Neural cell (in vitro differentiated cells): ENCODE data around the gene SPATS2L. TPM values are rescaled to one million over a fixed set of nuclear protein-coding genes. Genes with fewer than 3 reads are reported as not detected.

Source experiments
- H2AFZ ChIP-seq: fragments of 200-600, 300-800 bp; sonication (generic), shearing (Covaris generic); 2 replicates; pipeline ENCODE4 v1.6.0; 2014; ENCODE audit warnings: low read depth, mild to moderate bottlenecking, antibody characterized with exemption, low read length, moderate library complexity
- H3F3A ChIP-seq: fragments of 200-600 bp; shearing (Covaris generic); 2 replicates; pipeline ENCODE4 v1.6.1; 2016; ENCODE audit warnings: mild to moderate bottlenecking, moderate library complexity, mixed read lengths, antibody characterized with exemption, low read length; ENCODE audit not compliant: insufficient read depth, poor library complexity, severe bottlenecking
- H3K27ac ChIP-seq: fragments of 200-600, 300-800 bp; sonication (generic), shearing (Covaris generic); 2 replicates; pipeline ENCODE4 v1.5.1; 2014; ENCODE audit warnings: mild to moderate bottlenecking, low read length, moderate library complexity
- H3K27me3 ChIP-seq: fragments of 300-800, 200-600 bp; sonication (generic), shearing (Covaris generic); 2 replicates; pipeline ENCODE4 v1.6.0; 2014; ENCODE audit warnings: mild to moderate bottlenecking, low read depth, low read length, moderate library complexity; ENCODE audit not compliant: insufficient read depth
- H3K36me3 ChIP-seq: fragments of 300-800, 200-600 bp; sonication (generic), shearing (Covaris generic); 2 replicates; pipeline ENCODE4 v1.5.1; 2014; ENCODE audit warnings: mild to moderate bottlenecking, antibody characterized with exemption, low read length, moderate library complexity; ENCODE audit not compliant: insufficient read depth
- H3K4me2 ChIP-seq: fragments of 300-800, 200-600 bp; sonication (generic), shearing (Covaris generic); 2 replicates; pipeline ENCODE4 v1.6.0; 2014; ENCODE audit warnings: mild to moderate bottlenecking, low read length
- H3K4me3 ChIP-seq: fragments of 300-800, 200-600 bp; sonication (generic), shearing (Covaris generic); 2 replicates; pipeline ENCODE4 v1.5.1; 2014; ENCODE audit warnings: mild to moderate bottlenecking, low read length, moderate library complexity
- H3K79me2 ChIP-seq: fragments of 200-600 bp; shearing (Covaris generic); replicated peaks from 2 replicates; pipeline ENCODE4 v1.6.0; 2014; ENCODE audit warnings: mild to moderate bottlenecking, low read length, moderate library complexity; ENCODE audit not compliant: insufficient read depth
- H3K9ac ChIP-seq: fragments of 300-800, 200-600 bp; sonication (generic), shearing (Covaris generic); 2 replicates; pipeline ENCODE4 v1.6.1; 2016; ENCODE audit warnings: mild to moderate bottlenecking, low read length, mixed read lengths
- H3K9me2 ChIP-seq: fragments of 200-600 bp; shearing (Covaris generic); 2 replicates; pipeline ENCODE4 v1.6.1; 2016; ENCODE audit warnings: mild to moderate bottlenecking, low read length, mixed read lengths; ENCODE audit not compliant: insufficient read depth
- H3K9me3 ChIP-seq: fragments of 200-600, 300-800 bp; sonication (generic), shearing (Covaris generic); 2 replicates; pipeline ENCODE4 v1.6.1; 2016; ENCODE audit warnings: mild to moderate bottlenecking, mixed run types, low read length, moderate library complexity, mixed read lengths
- H4K20me1 ChIP-seq: fragments of 200-600 bp; shearing (Covaris generic); 2 replicates; pipeline ENCODE4 v1.6.1; 2016; ENCODE audit warnings: mild to moderate bottlenecking, mixed run types; ENCODE audit not compliant: insufficient read depth
- CTCF ChIP-seq: fragments of 450-650 bp; IDR thresholded peaks from 2 replicates; pipeline ENCODE4 v1.5.1; 2014; ENCODE audit warnings: antibody characterized with exemption, mild to moderate bottlenecking, moderate library complexity; ENCODE audit not compliant: poor library complexity, severe bottlenecking
- EP300 ChIP-seq: fragments of 450-650 bp; conservative IDR thresholded peaks from 2 replicates; pipeline ENCODE4 v1.6.1; 2014; ENCODE audit warnings: antibody characterized with exemption, mild to moderate bottlenecking, moderate library complexity; ENCODE audit not compliant: poor library complexity, severe bottlenecking
- EZH2 ChIP-seq: fragments of 200-600, 300-800 bp; shearing (Covaris generic), sonication (generic); IDR thresholded peaks from 2 replicates; pipeline ENCODE4 v1.6.1; 2014; ENCODE audit warnings: antibody characterized with exemption, low read length, borderline replicate concordance, mild to moderate bottlenecking; ENCODE audit not compliant: insufficient read depth, poor library complexity, severe bottlenecking
- MXI1 ChIP-seq: fragments of 450-650 bp; conservative IDR thresholded peaks from 2 replicates; pipeline ENCODE4 v1.6.1; 2014; ENCODE audit warnings: antibody characterized with exemption, mild to moderate bottlenecking; ENCODE audit not compliant: poor library complexity, severe bottlenecking
- POLR2AphosphoS5 ChIP-seq: IDR thresholded peaks from 2 replicates; pipeline ENCODE4 v1.6.1; 2012
- RAD21 ChIP-seq: fragments of 450-650 bp; conservative IDR thresholded peaks from 2 replicates; pipeline ENCODE4 v1.6.1; 2014; ENCODE audit warnings: antibody characterized with exemption, mild to moderate bottlenecking, moderate library complexity
- REST ChIP-seq: IDR thresholded peaks from 2 replicates; pipeline ENCODE4 v1.6.1; 2012; ENCODE audit warnings: borderline replicate concordance
- SMC3 ChIP-seq: fragments of 450-650 bp; conservative IDR thresholded peaks from 2 replicates; pipeline ENCODE4 v1.6.1; 2014; ENCODE audit warnings: antibody characterized with exemption, mild to moderate bottlenecking, moderate library complexity; ENCODE audit not compliant: poor library complexity
- TAF1 ChIP-seq: IDR thresholded peaks from 2 replicates; pipeline ENCODE4 v1.6.1; 2012; ENCODE audit warnings: low read depth
- polyA plus RNA-seq: library from polyadenylated mRNA; depleted of rRNA; stranded (reverse); fragments of >200 nt; gene quantifications from 2 replicates; pipeline ENCODE4 v1.2.3, GENCODE V29; 2014

The SPATS2L gene
- polyA plus RNA-seq, 1 donor from 2014 or later = 8.5 TPM

- peaks cover 9% of the 10 kb centered on the region for H3F3A ChIP-seq
- H3K4me2 ChIP-seq = no peak overlapping the region
- H2AFZ ChIP-seq = no peak overlapping the region
- H3K4me3 ChIP-seq = peak overlapping the region; percentile 72
- TF ChIP-seq MXI1 = peak; percentile 45
- TF ChIP-seq EZH2 = no peak
- peak; percentile 1 for TF ChIP-seq REST
- TF ChIP-seq CTCF = no peak
- TF ChIP-seq EP300 = no peak
- no peak for TF ChIP-seq POLR2AphosphoS5
- no peak for TF ChIP-seq SMC3
- no peak for TF ChIP-seq RAD21
- no peak for TF ChIP-seq TAF1
- H3K27ac ChIP-seq = no peak overlapping the region
- no peaks in the 10 kb centered on the region for H3K9me3 ChIP-seq
- no peaks in the 10 kb centered on the region for H3K9me2 ChIP-seq
- H4K20me1 ChIP-seq = no peaks in the 10 kb centered on the region
- no peaks in the 10 kb centered on the region for H3K79me2 ChIP-seq
- H3K36me3 ChIP-seq = no peaks in the 10 kb centered on the region
- peaks cover 18% of the 10 kb centered on the region for H3K27me3 ChIP-seq
- peak overlapping the region; percentile 54 for H3K9ac ChIP-seq
These were observed 634 bp downstream of the SPATS2L start for GRCh38 chr2:200306931-200307723.

GRCh38 chr2:200307724-200308545 lies 1.4 kb downstream of the SPATS2L start:
- Histone ChIP-seq H4K20me1 (no peaks in the 10 kb centered on the region), H3K36me3 (no peaks in the 10 kb centered on the region), H3K4me2 (peak overlapping the region; percentile 30), H3F3A (peaks cover 9% of the 10 kb centered on the region), H2AFZ (no peak overlapping the region), H3K27me3 (peaks cover 18% of the 10 kb centered on the region), H3K27ac (no peak overlapping the region), H3K9me3 (no peaks in the 10 kb centered on the region), H3K79me2 (no peaks in the 10 kb centered on the region), H3K9me2 (no peaks in the 10 kb centered on the region), H3K4me3 (peak overlapping the region; percentile 72), H3K9ac (peak overlapping the region; percentile 54)
- TF ChIP-seq EP300 (no peak), TAF1 (no peak), MXI1 (peak; percentile 1)
